ENCODE results near the gene MYO16. TPM values are rescaled to one million over a fixed set of nuclear protein-coding genes. Genes with fewer than 3 reads are reported as not detected.
A peak's percentile ranks its signal among the peaks of the same experiment; 100 is the strongest.

MYO16 gene
- total RNA-seq, 2 donors from 2014 or later, result 1.6 to 3.2 TPM

DNA sequence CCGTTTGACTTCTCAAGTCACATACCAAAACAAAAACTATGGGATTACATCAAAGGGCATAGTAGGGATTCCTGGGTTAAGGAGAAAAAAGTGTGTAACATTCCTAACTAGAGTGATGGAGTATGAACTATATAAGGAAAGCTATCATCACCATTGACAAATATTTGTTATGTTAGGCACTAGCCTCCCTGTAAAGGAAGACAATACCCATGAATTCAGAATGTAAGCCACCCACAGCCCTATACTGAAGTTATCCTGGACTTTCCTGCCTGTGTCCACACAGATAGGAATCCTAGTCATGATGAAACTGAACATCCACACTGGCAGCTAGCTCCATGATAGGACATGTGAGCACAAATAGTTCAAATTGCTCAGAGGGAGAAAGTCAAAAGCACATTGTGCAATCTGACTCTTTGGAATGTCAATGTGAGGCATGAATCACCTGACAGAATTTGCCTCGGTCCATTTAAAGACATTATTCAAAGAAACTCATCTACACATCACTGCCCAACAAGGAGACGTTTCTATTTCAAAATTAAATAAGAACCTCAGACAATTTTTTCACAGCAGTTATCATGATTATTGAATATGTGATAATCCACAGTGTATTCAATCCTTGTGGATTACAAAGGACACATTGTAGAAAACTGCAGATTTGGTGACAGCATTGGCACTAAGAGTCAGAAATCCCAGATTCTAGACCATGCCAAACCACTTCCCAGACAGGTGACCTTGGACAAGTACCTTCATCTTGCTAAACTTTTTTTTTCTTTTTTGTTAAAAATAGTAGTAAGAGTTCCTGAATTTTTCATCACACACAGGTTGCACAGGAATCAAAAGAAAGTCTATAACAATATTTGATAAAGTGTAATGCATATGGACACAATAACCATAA is 627.7 kb downstream of the MYO16 start:
- ATAC-seq (peak; percentile 83 to 98), DNase-seq (no peak)
- intact Hi-C loops (cut with DNase I), result no loop called here
